Measurements from ENCODE around the gene VPS13C. TPM values are rescaled to one million over a fixed set of nuclear protein-coding genes. Genes with fewer than 3 reads are reported as not detected.
A peak's percentile ranks its signal among the peaks of the same experiment; 100 is the strongest.

VPS13C gene
- total RNA-seq, 2 donors from 2014 or later, result 28.7 to 47.2 TPM

- H3K36me3 ChIP-seq (ENCODE audit: control insufficient read depth, insufficient read depth, low read length), result no peaks in the 10 kb centered on the region
- no peaks in the 10 kb centered on the region for H3K9me3 ChIP-seq (ENCODE audit: control insufficient read depth, low read length)
- H3K27me3 ChIP-seq (ENCODE audit: control insufficient read depth, insufficient read depth, low read length, poor library complexity, severe bottlenecking), result peaks cover 7% of the 10 kb centered on the region
- H3K9me3 Mint-ChIP-seq, result no peaks in the 10 kb centered on the region
- WGBS, 2 experiments (ENCODE audit: insufficient coverage in 1 of 2, insufficient read length in 1 of 2), result 92 to 98% methylated on average over 8 of the region's 8 CpGs
- no peak overlapping the region for H3K27ac ChIP-seq (ENCODE audit: low read depth, low read length)
- no peak overlapping the region for H3K4me3 ChIP-seq (ENCODE audit: low read length)
- H3K9ac ChIP-seq (ENCODE audit: extremely low read depth, low read length, poor library complexity, severe bottlenecking), result no peak overlapping the region
- H3K27ac Mint-ChIP-seq, result no peak overlapping the region
- H3K4me1 ChIP-seq (ENCODE audit: control insufficient read depth, insufficient read depth, low read length), result no peaks in the 10 kb centered on the region
- H3K27me3 Mint-ChIP-seq (ENCODE audit: insufficient read depth), result peaks cover 5% of the 10 kb centered on the region
- H3K4me1 Mint-ChIP-seq, result no peaks in the 10 kb centered on the region
- no peak for TF ChIP-seq CTCF (conservative IDR thresholded peaks at IDR 0.05)
- DNase-seq, result no peak
- no peak overlapping the region for H3K4me3 Mint-ChIP-seq
- H3K36me3 Mint-ChIP-seq (ENCODE audit: low read depth), result no peaks in the 10 kb centered on the region
Observed at GRCh38 chr15:61839546-61839945, 220.7 kb downstream of the VPS13C start.

- WGBS, 2 experiments (ENCODE audit: insufficient coverage in 1 of 2, insufficient read length in 1 of 2), result 14 to 25% methylated on average over 4 to 9 of the region's 9 CpGs
- H3K36me3 Mint-ChIP-seq (ENCODE audit: low read depth), result no peaks in the 10 kb centered on the region
- Histone ChIP-seq H3K4me1 (ENCODE audit: control insufficient read depth, insufficient read depth, low read length) (no peaks in the 10 kb centered on the region), H3K36me3 (ENCODE audit: control insufficient read depth, insufficient read depth, low read length) (no peaks in the 10 kb centered on the region), H3K27me3 (ENCODE audit: control insufficient read depth, insufficient read depth, low read length, poor library complexity, severe bottlenecking) (peaks cover 11% of the 10 kb centered on the region), H3K27ac (ENCODE audit: low read depth, low read length) (no peak overlapping the region), H3K4me3 (ENCODE audit: low read length) (no peak overlapping the region), H3K9ac (ENCODE audit: extremely low read depth, low read length, poor library complexity, severe bottlenecking) (no peak overlapping the region), H3K9me3 (ENCODE audit: control insufficient read depth, low read length) (no peaks in the 10 kb centered on the region)
- H3K27me3 Mint-ChIP-seq (ENCODE audit: insufficient read depth), result peaks cover 9% of the 10 kb centered on the region
- no peaks in the 10 kb centered on the region for H3K4me1 Mint-ChIP-seq
- peak; percentile 92 for DNase-seq
- TF ChIP-seq CTCF (conservative IDR thresholded peaks at IDR 0.05), result peak; percentile 94
- no peak overlapping the region for H3K27ac Mint-ChIP-seq
- H3K9me3 Mint-ChIP-seq, result no peaks in the 10 kb centered on the region
- H3K4me3 Mint-ChIP-seq, result no peak overlapping the region
Observed at GRCh38 chr15:61835496-61836106, 224.6 kb downstream of the VPS13C start.

GRCh38 chr15:61835029-61835428, 225.2 kb downstream of the VPS13C start:
- no peak overlapping the region for H3K27ac Mint-ChIP-seq
- Histone ChIP-seq H3K9ac (ENCODE audit: extremely low read depth, low read length, poor library complexity, severe bottlenecking) (no peak overlapping the region), H3K27ac (ENCODE audit: low read depth, low read length) (no peak overlapping the region), H3K36me3 (ENCODE audit: control insufficient read depth, insufficient read depth, low read length) (no peaks in the 10 kb centered on the region), H3K9me3 (ENCODE audit: control insufficient read depth, low read length) (no peaks in the 10 kb centered on the region), H3K27me3 (ENCODE audit: control insufficient read depth, insufficient read depth, low read length, poor library complexity, severe bottlenecking) (peaks cover 11% of the 10 kb centered on the region), H3K4me1 (ENCODE audit: control insufficient read depth, insufficient read depth, low read length) (no peaks in the 10 kb centered on the region), H3K4me3 (ENCODE audit: low read length) (no peak overlapping the region)
- no peaks in the 10 kb centered on the region for H3K36me3 Mint-ChIP-seq (ENCODE audit: low read depth)
- H3K4me3 Mint-ChIP-seq, result no peak overlapping the region
- TF ChIP-seq CTCF (conservative IDR thresholded peaks at IDR 0.05), result no peak
- no peaks in the 10 kb centered on the region for H3K4me1 Mint-ChIP-seq
- WGBS, 2 experiments (ENCODE audit: insufficient coverage in 1 of 2, insufficient read length in 1 of 2), result 91 to 92% methylated on average over 4 to 9 of the region's 9 CpGs
- peaks cover 9% of the 10 kb centered on the region for H3K27me3 Mint-ChIP-seq (ENCODE audit: insufficient read depth)
- H3K9me3 Mint-ChIP-seq, result no peaks in the 10 kb centered on the region
- no peak for DNase-seq
